Measurements from ENCODE around the gene SETD3. TPM values are rescaled to one million over a fixed set of nuclear protein-coding genes. Genes with fewer than 3 reads are reported as not detected.

Gene SETD3
- total RNA-seq, 1 donor from 2014 or later, result 62.8 TPM

DNA sequence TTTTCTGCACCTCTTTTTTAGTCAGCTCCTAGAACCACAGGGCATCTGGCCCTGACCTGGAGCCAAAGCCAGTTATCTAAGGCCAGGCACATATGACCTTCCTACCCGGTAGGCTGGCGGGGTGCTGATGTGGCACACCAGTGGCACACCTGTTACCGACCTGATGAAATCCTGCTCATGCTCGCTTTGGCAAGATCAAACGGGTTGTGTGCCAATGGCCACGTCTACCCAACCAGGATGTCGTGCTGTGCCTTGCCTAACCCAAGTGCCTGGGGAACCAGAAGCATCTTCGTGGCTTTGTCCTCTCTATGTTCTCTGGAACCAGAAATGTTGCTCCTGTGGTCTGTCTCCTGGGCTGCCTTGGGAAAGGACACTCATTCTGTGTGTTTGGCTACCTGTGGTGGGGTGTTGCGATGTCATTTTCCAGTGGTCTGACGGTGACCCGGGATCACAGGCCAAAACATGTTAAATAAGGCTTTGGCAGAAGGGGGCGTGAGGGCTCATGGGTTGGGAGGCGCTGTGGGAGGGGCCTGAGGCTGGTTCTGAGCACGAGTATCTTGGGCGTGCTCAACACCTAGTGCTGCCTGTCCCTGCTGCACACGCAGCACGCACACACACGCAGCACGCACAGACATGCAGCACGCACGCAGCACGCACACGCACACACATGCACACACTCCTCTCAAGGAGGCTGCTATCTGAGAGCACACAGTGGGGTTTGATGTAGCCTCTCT lies 28.4 kb upstream of the SETD3 start:
- TF ChIP-seq EZH2 (IDR thresholded peaks at IDR 0.05; ENCODE audit: insufficient read depth, low read length) (no peak), CTCF (IDR thresholded peaks at IDR 0.05; ENCODE audit: insufficient read depth, low read depth, low read length) (no peak)
- H3K9ac ChIP-seq (ENCODE audit: low read length), result no peak overlapping the region
- no peak overlapping the region for H3K4me3 ChIP-seq (ENCODE audit: insufficient read depth, low read depth, low read length)
- Mint-ChIP-seq H3K36me3 (ENCODE audit: low read depth, unreplicated experiment) (peaks cover 31% of the 10 kb centered on the region), H3K4me3 (ENCODE audit: unreplicated experiment) (no peak overlapping the region), H3K9me3 (ENCODE audit: unreplicated experiment) (no peaks in the 10 kb centered on the region), H3K27me3 (ENCODE audit: low read depth, unreplicated experiment) (no peaks in the 10 kb centered on the region), H3K4me1 (ENCODE audit: low read depth, unreplicated experiment) (no peaks in the 10 kb centered on the region), H3K27ac (ENCODE audit: unreplicated experiment) (peak overlapping the region; percentile 62)
- H3K4me1 ChIP-seq (ENCODE audit: insufficient read depth, low read length), result peaks cover 13% of the 10 kb centered on the region
- H4K20me1 ChIP-seq (ENCODE audit: insufficient read depth, low read length), result peaks cover 49% of the 10 kb centered on the region
- no peak for FAIRE-seq
- H3K36me3 ChIP-seq (ENCODE audit: insufficient read depth, low read length), result peaks cover 31% of the 10 kb centered on the region
- H3K27me3 ChIP-seq (ENCODE audit: insufficient read depth, low read length), result no peaks in the 10 kb centered on the region
- H3K9me3 ChIP-seq (ENCODE audit: insufficient read depth, low read depth, low read length), result no peaks in the 10 kb centered on the region
- DNase-seq (ENCODE audit: low read depth), result no peak
- H2AFZ ChIP-seq (ENCODE audit: low read depth, low read length), result no peak overlapping the region
- H3K4me2 ChIP-seq (ENCODE audit: low read length), result no peak overlapping the region
- peaks cover 5% of the 10 kb centered on the region for H3K79me2 ChIP-seq (ENCODE audit: insufficient read depth, low read length)
- no peak overlapping the region for H3K27ac ChIP-seq (ENCODE audit: low read depth, low read length)

GRCh38 chr14:99507860-99508640 lies 27.4 kb upstream of the SETD3 start:
- Mint-ChIP-seq H3K4me3 (ENCODE audit: unreplicated experiment) (no peak overlapping the region), H3K9me3 (ENCODE audit: unreplicated experiment) (no peaks in the 10 kb centered on the region)
- DNase-seq (ENCODE audit: low read depth), result no peak

More at GRCh38 chr14:99507860-99508640, 27.4 kb upstream of the SETD3 start:
- Histone ChIP-seq H3K27me3 (ENCODE audit: insufficient read depth, low read length) (no peaks in the 10 kb centered on the region), H3K4me3 (ENCODE audit: insufficient read depth, low read depth, low read length) (no peak overlapping the region), H4K20me1 (ENCODE audit: insufficient read depth, low read length) (peaks cover 51% of the 10 kb centered on the region), H3K9ac (ENCODE audit: low read length) (no peak overlapping the region), H3K27ac (ENCODE audit: low read depth, low read length) (no peak overlapping the region), H3K79me2 (ENCODE audit: insufficient read depth, low read length) (no peaks in the 10 kb centered on the region), H3K9me3 (ENCODE audit: insufficient read depth, low read depth, low read length) (no peaks in the 10 kb centered on the region), H3K4me2 (ENCODE audit: low read length) (no peak overlapping the region), H2AFZ (ENCODE audit: low read depth, low read length) (no peak overlapping the region), H3K36me3 (ENCODE audit: insufficient read depth, low read length) (peaks cover 41% of the 10 kb centered on the region), H3K4me1 (ENCODE audit: insufficient read depth, low read length) (peaks cover 13% of the 10 kb centered on the region)
- Mint-ChIP-seq H3K27me3 (ENCODE audit: low read depth, unreplicated experiment) (no peaks in the 10 kb centered on the region), H3K36me3 (ENCODE audit: low read depth, unreplicated experiment) (peaks cover 30% of the 10 kb centered on the region), H3K27ac (ENCODE audit: unreplicated experiment) (no peak overlapping the region), H3K4me1 (ENCODE audit: low read depth, unreplicated experiment) (no peaks in the 10 kb centered on the region)
- no peak for FAIRE-seq
- TF ChIP-seq EZH2 (IDR thresholded peaks at IDR 0.05; ENCODE audit: insufficient read depth, low read length) (no peak), CTCF (IDR thresholded peaks at IDR 0.05; ENCODE audit: insufficient read depth, low read depth, low read length) (no peak)
